Activated T-cell treated with anti-CD3 and anti-CD28 coated beads for 4 hours (primary cell): ENCODE data around the gene TANGO2.

Experiments used
- DNase-seq: peaks from one replicate; pipeline ENCODE4 v3.0.0-alpha.2; 2020

Gene TANGO2

DNA sequence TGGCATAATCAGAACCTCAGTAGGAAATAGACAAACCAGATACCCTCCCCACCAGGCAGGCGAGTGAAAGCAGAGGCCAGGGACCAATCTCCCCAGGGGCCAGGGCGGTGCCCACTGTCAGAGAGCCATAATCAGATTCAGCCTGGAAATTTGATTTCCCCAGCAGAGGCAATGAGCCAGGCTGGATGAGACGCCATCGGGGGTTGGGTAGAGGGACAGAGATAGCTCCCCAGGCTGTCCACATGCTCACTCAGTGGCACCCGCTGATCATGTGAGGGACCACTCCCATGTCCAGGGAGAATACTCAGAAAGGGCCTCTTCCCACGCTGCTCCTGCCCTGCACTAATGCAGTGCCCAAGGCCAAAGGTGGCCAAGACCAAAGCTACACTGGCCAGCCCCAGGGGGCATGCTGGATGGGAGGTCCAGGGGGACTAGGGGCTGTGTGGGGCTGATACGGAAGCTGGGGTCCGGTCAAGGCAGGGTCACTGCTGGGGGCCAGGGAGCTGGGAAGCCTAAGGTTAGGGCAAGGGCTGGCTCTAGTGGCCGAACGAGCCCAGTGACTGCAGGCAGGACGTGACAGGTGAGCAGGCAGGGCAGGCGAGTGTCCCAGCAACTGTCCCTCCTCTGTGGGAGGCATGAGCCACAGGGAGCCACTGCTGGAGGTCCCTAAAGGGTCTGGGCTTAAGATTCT lies 24.1 kb upstream of the TANGO2 start:
- no peak for DNase-seq

DNA sequence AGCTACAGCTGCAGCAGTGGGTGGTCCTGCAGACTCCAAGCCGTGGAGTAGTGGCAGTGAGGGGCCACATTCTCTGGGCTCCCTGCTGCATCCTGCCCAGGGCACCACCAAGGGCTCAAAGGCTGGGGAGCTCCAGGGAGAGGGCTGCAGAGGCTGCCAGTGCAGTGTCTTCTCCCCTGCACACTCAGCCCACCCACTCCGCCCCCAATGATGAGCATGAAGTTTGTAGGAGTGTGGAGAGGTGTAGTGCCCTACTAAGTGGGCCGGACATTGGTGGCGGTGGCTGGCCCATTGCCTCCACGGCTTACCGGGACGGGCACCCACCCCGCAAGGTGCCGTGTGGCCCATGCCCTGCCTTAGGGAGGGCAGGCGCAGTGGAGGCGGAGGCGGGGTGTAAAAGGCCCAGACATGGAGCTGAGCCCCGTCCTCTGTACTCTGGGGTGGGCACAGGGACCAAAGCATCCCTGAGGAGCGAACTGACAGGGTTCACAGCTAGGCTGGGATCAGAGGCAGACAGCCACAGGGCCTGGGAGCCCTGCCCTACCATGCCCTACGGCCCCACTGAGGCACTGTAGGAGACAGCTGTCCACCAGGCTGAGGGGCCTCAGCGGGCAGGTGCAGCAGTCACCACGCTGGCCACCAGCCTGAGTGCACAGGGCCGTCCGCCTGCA lies 23.2 kb upstream of the TANGO2 start:
- DNase-seq: no peak

DNA sequence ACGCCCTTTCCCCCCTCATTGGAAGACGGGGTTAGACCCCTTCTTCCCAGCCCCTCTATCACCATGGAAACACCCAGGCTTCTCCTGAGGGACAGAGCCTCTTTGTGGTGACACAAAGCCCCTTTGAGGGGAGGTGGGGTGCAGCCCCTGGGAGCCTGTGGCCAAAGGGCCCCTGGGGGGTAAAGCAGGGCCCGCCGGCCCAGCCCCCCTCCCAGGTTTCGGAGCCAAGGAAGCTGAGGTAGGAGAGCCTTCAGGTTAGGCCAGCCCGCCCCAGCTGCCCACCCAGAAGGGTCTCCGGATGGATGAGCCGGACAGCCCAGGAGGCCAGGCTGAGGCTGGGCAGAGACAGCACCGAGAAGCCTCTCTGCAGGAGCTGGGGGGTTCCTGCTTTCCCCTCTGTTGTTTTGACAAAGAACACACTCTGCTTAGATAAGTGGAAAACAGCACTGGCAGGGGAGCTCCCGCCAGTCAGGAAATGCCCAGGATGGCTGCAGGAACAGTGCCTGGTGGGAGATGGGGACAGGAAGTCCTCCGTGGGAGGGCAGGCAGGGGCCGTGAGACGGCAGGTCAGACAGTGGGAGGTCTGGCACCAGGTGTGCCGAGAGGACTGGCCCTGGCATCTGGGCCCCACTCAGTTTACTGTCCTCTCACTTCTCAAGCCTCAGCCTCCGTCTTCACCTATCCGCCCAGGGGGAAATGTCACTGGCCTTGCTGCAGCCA lies 22.5 kb upstream of the TANGO2 start:
- DNase-seq: no peak

DNA sequence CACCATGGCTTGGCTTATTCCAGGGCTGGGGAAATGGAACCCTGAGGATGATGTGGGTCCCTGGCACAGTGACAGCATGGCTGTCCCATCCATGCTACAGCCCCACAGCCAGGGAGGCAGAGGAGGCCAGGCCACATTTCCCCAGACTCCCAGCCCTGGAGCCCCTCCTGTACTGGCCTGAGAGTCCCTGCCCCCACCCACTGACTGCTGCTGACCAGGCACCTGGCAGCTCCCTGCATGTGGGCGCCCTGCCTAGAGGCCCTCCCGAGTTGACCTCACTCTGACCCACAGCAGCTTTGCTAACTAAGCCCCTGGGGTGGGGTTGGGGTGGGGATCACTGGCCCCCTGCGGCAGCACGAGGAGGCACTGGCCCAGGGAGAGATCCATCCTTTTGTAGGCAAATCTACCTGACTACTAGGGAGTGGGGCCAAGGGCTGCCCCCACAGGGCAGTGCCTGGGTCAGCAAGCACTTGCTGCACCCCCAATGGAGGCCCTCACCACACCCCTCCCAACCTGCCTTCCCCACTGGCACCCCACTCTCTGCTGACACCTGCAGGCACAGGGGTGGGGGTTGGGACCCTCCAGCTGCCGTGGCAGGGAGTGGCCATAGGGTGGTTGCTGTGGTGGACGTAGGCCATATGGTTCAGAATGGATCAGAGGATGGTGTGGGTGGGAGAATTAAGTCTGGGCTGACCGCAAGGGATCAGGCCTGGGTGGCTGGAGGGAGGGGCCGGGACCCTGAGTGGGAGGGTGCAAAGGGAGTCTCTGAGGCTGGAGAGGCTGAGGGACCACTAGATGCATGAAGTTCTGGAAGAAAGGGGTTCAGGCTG lies 21.7 kb upstream of the TANGO2 start:
- DNase-seq: no peak

DNA sequence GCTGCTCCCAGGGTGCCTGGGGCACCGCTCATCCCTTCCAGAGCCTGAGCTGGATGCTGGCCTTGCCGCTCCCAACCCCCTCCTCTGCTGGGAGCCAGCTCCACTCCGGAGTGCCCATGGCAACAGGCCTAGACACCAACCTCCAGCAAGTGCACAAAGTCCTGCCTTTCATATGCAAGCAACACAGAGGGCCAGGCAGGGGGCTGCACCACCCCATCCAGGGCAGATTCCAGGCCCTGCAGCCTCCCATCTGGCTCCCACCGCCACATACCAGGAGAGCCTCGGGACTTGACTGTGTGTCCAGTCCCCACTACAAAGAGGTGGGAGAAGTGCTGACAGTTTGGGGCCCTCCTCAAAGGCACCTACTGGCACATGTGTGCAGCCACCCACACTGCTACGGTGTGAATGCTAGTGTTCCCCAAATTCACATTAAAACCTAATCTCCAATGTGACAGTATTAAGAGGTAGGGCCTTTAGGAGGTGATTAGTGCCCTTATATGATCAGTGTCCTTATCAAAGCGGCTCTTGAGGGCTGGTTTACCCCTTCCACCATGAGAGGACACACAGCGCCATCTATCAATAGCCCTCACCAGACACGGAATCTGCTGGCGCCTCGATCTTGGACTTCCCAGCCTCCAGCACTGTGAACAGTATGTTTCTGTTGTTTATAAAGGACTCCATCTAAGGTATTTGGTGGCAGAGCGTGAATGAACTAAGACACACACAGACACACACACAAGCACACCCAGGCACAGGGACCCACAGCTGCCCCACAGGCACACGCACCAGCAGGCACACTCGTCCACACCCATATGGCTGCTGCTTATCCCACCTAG lies 20.4 kb upstream of the TANGO2 start:
- DNase-seq: no peak

DNA sequence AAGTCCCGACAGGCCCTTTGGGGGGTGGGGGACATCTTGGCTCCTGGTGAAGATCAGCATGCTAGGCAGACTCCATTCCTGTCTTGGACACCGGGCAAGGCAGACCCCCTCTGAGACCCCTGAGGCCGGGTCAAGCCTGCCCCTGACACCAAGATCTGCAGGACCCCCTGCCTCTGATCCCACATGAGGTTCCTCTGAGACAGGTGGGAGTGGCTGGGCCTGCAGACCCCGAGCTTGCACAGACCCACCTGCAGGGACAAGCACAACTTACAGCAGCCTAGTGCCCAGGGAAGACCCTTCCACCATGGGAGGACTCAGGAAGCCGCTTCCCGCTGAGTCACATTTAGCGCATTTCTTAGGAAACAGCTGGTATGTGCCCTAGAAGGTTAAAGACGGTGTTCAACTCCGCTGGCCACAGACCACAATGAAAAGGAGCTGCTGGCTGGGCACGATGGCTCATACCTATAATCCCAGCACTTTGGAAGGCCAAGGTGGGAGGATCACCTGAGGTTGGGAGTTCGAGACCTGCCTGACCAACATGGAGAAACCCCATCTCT lies 19.8 kb upstream of the TANGO2 start:
- no peak for DNase-seq

DNA sequence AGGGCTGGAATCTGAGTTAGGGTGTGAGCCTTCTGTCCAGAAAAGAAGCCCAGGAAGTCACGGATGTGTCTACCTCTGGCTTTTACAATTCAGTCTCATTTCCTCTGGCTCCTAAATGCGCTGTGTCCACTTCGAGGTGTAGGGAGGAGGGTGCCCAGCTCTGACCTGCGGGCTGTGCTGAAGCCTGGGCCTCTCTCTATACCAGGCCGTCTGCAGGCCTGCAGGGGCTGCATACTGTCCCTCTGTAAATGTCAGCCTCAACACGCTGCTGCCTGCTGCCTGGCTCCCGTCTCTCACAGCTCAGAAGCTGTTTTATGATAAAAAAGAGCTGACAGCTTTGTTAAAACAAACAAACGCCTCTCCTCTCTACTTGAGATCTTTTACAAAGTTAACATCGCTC lies 18.8 kb upstream of the TANGO2 start:
- no peak for DNase-seq

DNA sequence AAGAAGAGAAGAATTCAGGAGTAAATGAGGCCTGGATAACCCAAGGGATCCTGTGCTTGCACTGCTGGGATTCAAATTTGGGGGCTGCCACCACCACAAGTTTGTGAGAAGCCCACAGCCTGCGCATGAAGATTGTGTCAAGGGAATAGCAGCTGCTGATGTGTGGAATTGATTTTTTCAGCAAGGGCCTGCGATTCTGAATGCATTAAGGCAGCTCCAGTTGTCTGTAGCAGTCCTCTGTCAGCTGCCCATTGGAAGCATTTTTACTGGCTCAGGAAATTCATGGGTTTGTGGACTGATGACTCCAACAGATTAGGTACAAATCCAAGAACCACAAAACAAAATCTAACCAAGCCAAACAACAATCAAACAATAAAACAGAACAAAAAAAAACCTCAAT lies 18.3 kb upstream of the TANGO2 start:
- no peak for DNase-seq

DNA sequence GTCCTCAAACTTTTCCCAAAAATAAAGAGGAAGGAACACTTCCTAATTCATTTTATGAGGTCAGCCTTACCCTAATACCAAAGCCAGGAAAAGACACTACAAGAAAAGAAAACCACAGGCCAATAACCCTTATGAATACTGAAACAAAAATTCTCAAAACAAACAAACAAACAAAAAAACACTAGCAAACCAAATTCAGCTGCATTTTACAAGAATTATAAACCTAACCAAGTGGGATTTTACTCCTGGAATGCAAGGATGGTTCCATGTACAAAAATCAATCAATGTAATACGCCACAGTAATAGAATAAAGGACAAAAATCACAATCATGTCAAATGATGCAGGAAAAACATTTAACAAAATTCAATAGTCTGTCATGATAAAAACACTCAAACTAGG lies 17.6 kb upstream of the TANGO2 start:
- DNase-seq: no peak

DNA sequence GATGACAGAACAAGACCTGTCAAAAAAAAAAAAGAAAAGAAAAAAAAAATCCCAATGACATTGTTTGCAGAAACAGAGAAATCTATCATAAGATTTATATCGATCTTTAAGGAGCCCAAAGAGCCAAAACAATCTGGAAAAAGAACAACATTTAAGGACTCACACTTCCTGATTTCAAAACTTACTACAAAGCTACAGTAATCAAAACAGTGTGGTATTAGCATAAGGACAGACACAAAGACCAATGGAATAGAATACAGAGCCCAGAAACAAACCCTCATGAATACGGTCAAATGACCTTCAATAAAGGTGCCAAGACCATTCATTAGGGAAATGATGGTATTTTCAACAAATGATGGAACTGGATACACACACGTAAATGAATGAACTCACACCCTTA lies 16.4 kb upstream of the TANGO2 start:
- DNase-seq: no peak

DNA sequence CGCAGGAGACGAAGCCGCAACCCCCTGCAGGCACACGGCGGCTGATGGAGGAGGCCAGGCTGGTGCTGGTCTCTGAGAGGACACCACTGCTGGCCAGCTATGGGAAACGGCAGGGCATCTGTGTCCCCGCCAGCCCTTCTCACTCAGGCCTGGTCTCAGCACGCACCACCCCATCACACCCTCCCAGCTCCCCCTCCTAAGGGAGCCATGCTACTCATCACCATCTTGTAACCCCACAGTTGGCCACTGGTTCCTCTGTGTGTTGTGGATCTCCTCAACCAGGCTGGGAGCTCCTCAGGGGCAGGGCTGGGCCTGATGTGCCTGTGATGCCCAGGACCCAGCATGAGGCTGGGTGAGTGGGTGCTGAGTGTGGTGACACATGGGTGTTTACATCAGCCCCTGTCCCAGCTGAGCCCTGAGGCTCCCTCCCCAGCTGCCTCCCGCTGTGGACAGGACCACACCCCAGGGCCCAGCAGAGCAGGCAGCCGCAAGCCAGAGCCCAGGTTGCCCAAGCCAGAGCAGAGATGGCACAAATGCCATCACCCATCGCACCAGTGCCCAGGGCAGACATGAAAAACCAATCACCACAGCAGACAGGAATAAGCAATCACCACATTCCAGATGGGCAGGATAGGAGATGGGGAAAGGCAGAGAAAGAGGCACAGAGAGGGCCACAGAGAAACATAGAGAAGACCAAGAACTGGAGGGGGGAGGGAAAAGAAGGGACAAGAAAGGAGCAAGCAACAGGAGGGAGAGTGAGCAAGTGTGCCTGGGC lies 12.5 kb upstream of the TANGO2 start:
- no peak for DNase-seq

DNA sequence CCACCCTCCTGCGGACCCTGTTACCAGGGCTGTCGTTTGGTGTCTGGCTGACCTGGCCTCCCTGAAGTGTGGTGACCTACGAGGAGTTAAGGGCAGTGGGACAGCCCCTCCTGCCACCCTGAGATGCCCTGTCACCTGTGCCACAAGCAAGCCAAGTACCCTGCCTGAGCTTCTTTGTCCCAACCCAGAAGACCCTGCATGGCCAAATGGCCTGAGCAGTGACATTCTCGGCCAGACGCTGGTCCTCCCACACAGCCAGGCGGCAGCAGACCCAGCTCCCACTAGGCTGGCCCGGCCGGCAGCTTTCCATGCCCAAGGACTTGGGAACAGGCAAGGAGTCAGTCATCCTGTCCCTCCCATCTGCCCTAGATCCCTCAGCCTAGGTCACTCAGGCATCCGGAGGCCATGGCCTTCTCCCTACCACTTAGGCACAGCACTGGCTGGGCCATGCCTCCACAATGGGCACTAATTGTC lies 11.9 kb upstream of the TANGO2 start:
- no peak for DNase-seq

DNA sequence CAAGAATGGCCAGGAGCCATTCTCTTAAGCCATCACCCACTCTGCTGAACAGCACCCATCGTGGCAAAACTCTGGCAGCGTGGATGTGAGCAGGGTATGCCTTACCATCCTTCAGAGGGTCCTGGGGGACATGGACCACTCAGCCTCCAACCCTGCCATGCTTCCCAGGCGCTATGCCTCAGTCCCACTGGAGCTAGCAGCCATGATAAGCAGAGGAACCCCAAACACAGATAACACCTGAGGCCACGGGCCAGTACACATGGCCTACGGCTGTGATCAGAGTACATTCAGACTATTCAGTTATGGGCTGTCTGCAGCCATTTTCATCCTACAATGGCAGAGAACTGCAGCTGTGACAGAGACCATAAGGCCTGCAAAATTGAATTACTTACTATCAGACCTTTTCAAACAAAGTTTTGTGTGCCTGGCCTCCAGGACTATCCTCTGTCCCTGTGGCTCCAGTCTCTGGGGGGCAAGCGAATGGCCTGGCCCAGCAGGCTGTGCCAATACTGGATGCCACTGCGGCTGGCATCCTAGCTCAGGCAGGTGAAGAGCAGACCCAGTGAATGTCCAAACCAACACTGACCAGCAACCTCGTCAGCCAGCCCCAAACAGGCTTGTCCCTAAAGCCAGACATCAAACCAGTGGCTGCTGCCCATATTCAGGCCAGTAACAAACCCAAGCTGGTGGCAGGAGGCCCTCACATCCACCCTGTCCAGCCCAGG lies 11.2 kb upstream of the TANGO2 start:
- no peak for DNase-seq

DNA sequence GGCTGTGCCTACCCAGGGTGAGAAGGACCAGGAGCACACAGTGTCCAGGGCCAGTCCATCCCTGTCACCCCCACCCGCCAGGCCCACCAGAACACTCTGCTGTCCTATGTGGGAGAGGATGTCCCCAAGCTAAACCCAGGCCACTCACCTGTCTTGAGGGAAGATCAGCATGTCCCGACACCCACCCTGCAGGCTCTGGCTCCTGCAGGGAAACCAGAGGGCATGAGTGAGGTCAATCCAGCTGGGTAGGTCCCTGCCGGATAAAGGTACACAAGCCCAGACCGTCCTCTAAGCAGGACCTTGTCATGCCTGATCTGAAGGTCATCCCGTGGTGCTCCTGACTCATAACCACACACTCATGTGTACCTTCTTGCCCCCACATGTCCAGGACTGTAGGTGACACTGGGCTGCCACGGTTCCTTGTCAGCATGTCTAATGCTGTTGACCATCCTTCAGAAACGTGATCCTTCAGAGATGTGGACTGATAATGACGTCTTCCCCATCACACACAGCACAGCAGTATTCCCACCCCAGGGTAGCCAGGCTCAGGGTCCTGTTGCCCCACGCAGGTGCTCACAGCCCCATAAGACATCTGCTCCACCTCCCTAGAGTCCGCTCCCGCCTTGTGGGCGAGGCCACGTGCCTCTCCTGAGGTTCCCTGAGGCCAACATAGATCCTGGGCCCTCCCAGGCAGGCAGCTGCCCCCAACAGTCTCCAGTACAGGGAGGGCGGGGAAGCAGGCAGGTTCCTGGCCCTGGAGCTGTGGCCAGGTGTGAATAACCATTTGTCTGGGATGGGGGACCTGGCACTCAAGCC lies 10.4 kb upstream of the TANGO2 start:
- no peak for DNase-seq

DNA sequence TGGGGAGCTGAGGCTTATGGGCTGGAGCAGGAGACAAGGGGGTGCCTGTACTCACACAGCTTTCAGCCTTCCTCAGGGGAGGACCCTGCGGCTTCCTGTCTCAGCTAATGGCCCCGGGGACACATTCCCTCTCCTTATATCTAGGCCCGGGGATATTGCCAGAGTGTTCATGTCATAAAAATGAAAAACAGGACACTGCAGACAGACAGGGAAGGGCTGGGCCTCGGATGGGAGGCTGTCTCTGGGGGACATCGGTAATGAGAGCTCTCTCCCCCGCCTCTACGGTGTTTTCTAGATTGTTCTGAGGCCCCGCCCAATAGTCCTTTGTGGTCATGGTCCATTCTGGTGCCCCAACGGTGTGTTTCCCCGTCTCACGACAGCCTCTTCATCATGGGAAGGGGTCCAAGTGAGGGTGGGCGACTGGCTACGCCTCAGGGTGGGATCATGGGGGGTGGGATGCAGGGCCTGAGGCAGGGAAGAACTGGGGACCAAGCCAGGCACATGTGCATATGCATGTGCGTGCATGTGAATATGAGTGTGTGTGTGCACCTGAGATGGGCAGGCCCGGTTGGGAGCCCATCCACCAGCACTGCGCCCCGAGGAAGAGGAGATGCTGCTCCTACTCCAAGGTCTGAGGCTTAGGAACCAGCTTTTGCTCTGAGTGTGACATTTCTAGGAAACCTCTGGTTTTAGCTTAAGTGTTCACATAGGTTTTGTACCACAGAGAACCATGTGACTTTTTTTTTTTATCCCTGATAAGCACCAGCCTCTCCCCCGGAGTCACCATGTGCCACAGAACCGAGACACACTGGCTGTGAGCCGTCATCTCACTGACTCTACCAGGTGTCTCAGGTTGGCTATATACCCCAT lies 9.6 kb upstream of the TANGO2 start:
- DNase-seq: no peak

DNA sequence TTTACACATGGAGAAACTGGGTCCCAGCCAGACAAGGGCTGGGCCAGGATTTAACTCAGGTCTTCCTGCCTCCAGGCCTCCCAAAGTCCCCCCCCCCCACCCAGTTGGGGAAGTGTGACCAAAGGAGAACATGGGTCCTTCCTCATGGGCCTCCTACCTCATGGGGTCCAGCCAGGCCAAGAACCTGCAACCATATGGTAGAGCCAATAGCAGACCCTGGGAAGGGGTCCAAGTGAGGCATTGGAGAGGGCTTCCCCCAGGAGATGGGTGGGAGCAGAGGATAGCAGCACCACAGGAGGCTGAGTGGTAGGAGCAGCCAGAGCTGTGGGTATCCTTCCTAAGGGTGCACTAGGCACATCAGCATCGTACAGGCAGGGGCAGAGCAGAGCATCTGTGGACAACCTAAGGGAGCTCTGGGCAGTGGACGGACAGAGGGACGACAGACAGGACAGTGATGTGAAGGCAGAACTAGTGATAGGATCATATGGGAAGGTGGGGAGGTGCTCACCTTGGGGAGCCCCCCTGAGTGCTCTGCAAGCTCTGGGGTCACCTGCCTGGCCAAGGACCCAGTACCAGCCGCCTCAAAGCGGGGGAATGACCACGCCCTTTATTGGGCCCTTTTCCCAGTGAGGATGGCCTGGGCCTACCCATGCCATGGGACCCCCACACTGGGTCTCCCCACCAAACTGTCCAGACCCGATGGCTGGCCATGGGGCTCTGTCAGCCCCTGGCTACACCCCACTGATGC lies 8.7 kb upstream of the TANGO2 start:
- no peak for DNase-seq

DNA sequence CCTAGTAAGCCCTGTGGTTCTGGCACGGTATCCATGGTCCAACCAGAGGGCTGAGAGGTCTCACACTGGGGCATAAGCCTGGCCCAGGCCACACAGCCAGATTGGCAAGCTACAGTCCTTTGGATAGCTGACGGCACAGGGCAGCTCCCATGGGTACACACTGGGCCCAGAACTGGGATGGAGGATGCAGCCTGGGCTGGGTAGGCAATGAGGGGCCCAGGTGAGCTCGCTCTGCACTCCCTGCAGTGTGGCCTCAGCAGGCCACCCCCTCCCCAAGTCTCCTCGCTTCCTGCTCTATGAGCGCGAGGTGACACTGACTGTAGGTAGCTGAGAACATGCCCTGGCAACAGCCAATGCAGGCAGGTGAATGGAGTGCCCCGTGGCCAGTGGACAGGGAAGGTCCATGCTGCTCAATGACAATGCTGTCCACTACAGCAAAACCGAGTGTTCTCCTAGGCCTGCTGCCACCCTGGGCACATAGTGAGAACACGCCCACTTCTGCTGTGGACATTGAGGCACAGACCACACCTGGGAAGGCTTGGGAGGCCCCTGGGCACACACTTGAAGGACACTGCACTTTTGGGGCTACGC lies 8.1 kb upstream of the TANGO2 start:
- no peak for DNase-seq
